ENCODE results near the gene DHX9. TPM values are rescaled to one million over a fixed set of nuclear protein-coding genes. Genes with fewer than 3 reads are reported as not detected.
A peak's percentile ranks its signal among the peaks of the same experiment; 100 is the strongest.

Gene DHX9
- total and polyA plus RNA-seq, 12 donors: 19.5 to 69.4 (median 55.2) TPM

DNA sequence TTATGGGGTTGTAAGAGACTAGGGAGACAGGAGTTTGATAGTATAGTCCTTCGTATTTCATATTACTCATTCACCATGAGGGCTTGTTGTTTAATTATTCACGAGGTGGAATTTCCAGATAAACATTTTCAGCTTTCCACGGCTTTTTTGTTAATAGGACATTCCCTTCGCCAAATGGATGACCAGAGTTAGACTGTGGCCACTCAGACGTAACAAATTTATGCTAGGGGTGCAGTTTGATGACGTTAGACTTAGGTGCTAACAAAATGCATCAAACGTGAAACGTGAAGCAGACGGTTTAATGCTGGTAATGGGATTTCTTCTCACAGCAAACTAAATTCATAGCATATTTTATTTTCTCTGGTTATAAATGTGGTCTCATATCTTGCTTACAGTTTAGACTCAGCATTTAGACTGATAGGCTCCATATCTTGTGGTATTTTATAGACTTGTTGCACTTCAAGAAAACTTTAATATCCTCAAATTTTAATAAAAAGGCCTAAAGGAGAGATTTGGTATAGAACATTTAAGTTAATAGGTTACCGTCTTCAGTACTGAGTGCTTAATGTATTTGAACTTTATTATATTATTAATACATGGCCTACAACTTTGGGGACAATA, 2.3 kb downstream of the DHX9 start:
- ATAC-seq: no peak
- WGBS, 2 donors: 49 to 53% methylated on average over 10 of the region's 10 CpGs
- peaks cover 5 to 57% (median 34%) of the 10 kb centered on the region in 9 donors for H3K4me1 ChIP-seq

DNA sequence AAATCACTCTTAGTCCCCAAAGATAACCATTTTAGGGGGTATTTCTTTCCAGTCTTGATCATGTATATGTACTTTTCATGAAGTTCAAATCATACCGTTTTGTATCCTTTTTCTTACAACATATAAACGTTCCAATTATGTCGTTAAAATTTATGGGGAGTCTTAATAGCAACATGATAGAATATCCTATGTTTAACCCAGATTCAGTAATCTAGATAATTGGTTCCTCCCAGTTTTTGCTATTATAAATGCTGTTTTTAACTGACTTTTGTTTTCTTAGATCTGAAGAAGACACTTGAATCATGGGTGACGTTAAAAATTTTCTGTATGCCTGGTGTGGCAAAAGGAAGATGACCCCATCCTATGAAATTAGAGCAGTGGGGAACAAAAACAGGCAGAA, 3.1 kb downstream of the DHX9 start:
- no peak for DNase-seq
- H3K27me3 ChIP-seq: no peaks in the 10 kb centered on the region
- 55% methylated on average over 4 of the region's 4 CpGs for WGBS, 2 donors
- no peak overlapping the region for H3K4me3 ChIP-seq
- TF ChIP-seq, protein P1, sequence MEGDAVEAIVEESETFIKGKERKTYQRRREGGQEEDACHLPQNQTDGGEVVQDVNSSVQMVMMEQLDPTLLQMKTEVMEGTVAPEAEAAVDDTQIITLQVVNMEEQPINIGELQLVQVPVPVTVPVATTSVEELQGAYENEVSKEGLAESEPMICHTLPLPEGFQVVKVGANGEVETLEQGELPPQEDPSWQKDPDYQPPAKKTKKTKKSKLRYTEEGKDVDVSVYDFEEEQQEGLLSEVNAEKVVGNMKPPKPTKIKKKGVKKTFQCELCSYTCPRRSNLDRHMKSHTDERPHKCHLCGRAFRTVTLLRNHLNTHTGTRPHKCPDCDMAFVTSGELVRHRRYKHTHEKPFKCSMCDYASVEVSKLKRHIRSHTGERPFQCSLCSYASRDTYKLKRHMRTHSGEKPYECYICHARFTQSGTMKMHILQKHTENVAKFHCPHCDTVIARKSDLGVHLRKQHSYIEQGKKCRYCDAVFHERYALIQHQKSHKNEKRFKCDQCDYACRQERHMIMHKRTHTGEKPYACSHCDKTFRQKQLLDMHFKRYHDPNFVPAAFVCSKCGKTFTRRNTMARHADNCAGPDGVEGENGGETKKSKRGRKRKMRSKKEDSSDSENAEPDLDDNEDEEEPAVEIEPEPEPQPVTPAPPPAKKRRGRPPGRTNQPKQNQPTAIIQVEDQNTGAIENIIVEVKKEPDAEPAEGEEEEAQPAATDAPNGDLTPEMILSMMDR (IDR thresholded peaks at IDR 0.05): no peak
- no peak for ATAC-seq
- H3K27ac ChIP-seq: no peak overlapping the region
- H3K36me3 ChIP-seq: peaks cover 0 to 51% (median 9%) of the 10 kb centered on the region in 9 donors
- peaks cover 5 to 57% (median 34%) of the 10 kb centered on the region in 9 donors for H3K4me1 ChIP-seq
- intact Hi-C loops (cut with DNase I): no loop called here
- no peaks in the 10 kb centered on the region for H3K9me3 ChIP-seq

More for the DNA sequence above, 2.3 kb downstream of the DHX9 start:
- Histone ChIP-seq H3K4me3 (peak overlapping the region in 6 of 10 donors; percentile 71 to 93 (median 82)), H3K27me3 (no peaks in the 10 kb centered on the region), H3K27ac (no peak overlapping the region), H3K36me3 (peaks cover 0 to 44% (median 3%) of the 10 kb centered on the region in 9 donors), H3K9me3 (no peaks in the 10 kb centered on the region)
- DNase-seq: no peak
- intact Hi-C loops (cut with DNase I): loop anchor here in 1 of 10 donors (2.0 kb wide), 1 partner anchor 53 kb away; the partner anchor contains the start of gene NPL
- TF ChIP-seq, protein P1 (IDR thresholded peaks at IDR 0.05): no peak

DNA sequence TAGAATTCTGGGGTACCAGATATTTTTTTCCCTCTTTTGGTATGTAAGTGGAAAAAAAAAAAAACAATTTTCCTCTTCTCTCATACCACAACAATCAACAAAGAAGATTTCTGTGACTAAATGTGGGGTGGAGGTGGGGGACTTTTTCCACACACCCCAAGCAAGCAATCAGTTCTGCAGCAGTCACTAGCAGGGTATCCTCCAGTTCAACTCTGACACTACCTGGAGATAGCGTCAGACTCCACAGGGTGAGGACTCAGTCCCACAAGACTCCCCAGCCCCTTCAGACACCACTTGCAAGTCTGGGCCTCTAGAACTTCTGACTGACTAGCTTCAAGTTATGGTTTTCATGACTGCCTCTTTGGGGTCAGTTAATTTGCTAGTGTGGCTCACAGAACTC, 6.2 kb downstream of the DHX9 start:
- no peak for DNase-seq
- intact Hi-C loops (cut with DNase I): no loop called here
- H3K36me3 ChIP-seq: peaks cover 0 to 83% (median 30%) of the 10 kb centered on the region in 9 donors

DNA sequence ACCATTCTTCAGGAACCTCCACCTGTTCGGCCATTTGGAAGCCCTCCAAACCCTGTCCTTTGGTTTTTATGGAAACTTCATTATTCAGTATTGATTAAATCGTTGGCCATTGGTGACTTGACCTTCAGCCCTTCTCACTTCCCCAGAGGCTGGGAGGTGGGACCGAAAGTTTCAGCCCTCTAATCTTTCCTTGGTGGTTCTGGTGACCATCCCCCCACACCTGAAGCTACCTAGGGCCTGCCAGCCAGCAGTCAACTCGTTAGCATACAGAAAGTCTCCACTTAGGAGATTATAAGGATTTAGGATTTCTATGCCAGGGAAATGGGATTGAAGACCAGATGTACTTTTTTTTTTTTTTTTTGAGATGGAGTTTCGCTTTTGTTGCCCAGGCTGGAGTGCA, 6.7 kb downstream of the DHX9 start:
- WGBS, 2 donors: 79 to 81% methylated on average over 5 of the region's 5 CpGs
- no peak for ATAC-seq
- H3K27ac ChIP-seq: no peak overlapping the region
- H3K4me3 ChIP-seq: no peak overlapping the region
- DNase-seq: no peak
- H3K36me3 ChIP-seq: peaks cover 0 to 88% (median 35%) of the 10 kb centered on the region in 9 donors
- no peaks in the 10 kb centered on the region for H3K27me3 ChIP-seq
- intact Hi-C loops (cut with DNase I): no loop called here
- H3K9me3 ChIP-seq: no peaks in the 10 kb centered on the region
- TF ChIP-seq, protein P1 (IDR thresholded peaks at IDR 0.05): no peak
- peaks cover under 1 to 50% (median 29%) of the 10 kb centered on the region in 9 donors for H3K4me1 ChIP-seq

More for the DNA sequence above, 6.2 kb downstream of the DHX9 start:
- Histone ChIP-seq H3K27ac (no peak overlapping the region), H3K27me3 (no peaks in the 10 kb centered on the region), H3K4me3 (no peak overlapping the region), H3K4me1 (peaks cover 5 to 55% (median 34%) of the 10 kb centered on the region in 9 donors), H3K9me3 (no peaks in the 10 kb centered on the region)
- ATAC-seq: no peak
- 92 to 97% methylated on average over 1 of the region's 1 CpG for WGBS, 2 donors
- TF ChIP-seq, protein P1 (IDR thresholded peaks at IDR 0.05): no peak
